Neural progenitor cell (in vitro differentiated cells): ENCODE measurements around the gene P2RX6.

ENCODE experiments used
- EZH2 ChIP-seq: fragments of 200-600 bp; sonication (generic); IDR thresholded peaks from 2 replicates; pipeline ENCODE4 v1.6.1; 2017; ENCODE audit warnings: antibody characterized with exemption, mild to moderate bottlenecking, moderate library complexity
- EZH2phosphoT487 ChIP-seq: fragments of 200-600 bp; sonication (generic); IDR thresholded peaks from 2 replicates; pipeline ENCODE4 v1.6.1; 2017; ENCODE audit warnings: antibody characterized with exemption
- TF ChIP-seq, protein P1 (sequence below): fragments of 200-600 bp; sonication (generic); IDR thresholded peaks from 2 replicates; pipeline ENCODE4 v1.5.1; 2017; ENCODE audit warnings: antibody characterized with exemption, mild to moderate bottlenecking

DNA sequence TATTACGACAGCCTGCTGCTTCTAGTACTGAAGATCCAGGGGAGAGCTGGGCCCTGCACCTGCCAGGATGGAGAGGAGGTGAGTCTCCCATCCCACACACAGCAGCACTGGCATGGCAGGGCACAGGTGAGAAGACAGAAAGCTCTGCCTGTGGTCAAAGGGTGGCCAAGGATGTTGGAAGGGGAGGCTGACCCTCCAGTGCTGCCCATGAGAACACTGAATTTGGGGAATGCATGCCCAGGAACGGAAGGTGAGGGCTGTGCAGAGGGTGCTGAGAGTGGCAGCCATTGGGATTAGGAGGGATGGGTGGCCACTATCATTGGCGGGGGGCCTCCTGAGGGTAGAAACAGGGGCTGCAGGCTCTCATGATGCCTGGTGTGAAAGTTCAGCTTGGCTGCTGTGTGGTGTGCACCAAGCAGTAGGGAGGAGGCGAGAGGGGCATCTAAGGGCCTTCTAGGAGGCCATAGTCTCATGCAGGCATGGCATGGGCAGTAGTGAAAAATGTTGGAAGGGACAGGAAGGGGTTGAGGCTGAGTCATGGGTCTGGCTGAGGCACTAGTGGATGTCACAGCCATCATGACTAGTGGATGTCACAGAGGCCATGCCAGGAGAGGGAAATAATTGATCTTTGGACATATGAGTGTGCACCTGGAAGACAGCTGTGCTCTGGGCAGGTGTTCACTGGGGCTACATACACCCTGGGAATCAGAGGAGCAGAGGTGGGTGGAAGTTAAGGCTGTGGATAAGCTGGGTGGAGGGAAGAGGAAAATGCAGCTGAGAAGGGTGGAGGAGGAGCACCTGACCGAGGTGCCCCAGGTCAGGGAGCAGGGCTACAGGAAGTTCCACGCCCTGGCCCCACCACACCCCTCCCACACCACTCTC lies 28.3 kb downstream of the P2RX6 start:
- TF ChIP-seq, protein P1, sequence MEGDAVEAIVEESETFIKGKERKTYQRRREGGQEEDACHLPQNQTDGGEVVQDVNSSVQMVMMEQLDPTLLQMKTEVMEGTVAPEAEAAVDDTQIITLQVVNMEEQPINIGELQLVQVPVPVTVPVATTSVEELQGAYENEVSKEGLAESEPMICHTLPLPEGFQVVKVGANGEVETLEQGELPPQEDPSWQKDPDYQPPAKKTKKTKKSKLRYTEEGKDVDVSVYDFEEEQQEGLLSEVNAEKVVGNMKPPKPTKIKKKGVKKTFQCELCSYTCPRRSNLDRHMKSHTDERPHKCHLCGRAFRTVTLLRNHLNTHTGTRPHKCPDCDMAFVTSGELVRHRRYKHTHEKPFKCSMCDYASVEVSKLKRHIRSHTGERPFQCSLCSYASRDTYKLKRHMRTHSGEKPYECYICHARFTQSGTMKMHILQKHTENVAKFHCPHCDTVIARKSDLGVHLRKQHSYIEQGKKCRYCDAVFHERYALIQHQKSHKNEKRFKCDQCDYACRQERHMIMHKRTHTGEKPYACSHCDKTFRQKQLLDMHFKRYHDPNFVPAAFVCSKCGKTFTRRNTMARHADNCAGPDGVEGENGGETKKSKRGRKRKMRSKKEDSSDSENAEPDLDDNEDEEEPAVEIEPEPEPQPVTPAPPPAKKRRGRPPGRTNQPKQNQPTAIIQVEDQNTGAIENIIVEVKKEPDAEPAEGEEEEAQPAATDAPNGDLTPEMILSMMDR: no peak
- no peak for TF ChIP-seq EZH2phosphoT487
- TF ChIP-seq EZH2: no peak
